Endodermal cell (in vitro differentiated cells): ENCODE results near the gene GNAI2. TPM values are rescaled to one million over a fixed set of nuclear protein-coding genes. Genes with fewer than 3 reads are reported as not detected.

ENCODE experiments used
- DNase-seq: peaks from one replicate; pipeline ENCODE4 v3.0.0-alpha.2; 2017
- H3K27ac ChIP-seq: 2 replicates; pipeline ENCODE4 v1.5.1; 2013; ENCODE audit warnings: mild to moderate bottlenecking, low read depth, low read length, moderate library complexity
- H3K27me3 ChIP-seq: 2 replicates; pipeline ENCODE4 v1.6.1; 2013; ENCODE audit warnings: mild to moderate bottlenecking, low read length, moderate library complexity; ENCODE audit not compliant: insufficient read depth, control insufficient read depth, poor library complexity, severe bottlenecking
- H3K36me3 ChIP-seq: 2 replicates; pipeline ENCODE4 v1.7.0; 2013; ENCODE audit warnings: mild to moderate bottlenecking, low read length, moderate library complexity; ENCODE audit not compliant: control insufficient read depth, insufficient read depth
- H3K4me1 ChIP-seq: one replicate; pipeline ENCODE4 v1.7.0; 2013; ENCODE audit warnings: low read length; ENCODE audit not compliant: control insufficient read depth, insufficient read depth
- H3K4me3 ChIP-seq: 2 replicates; pipeline ENCODE4 v1.5.1; 2013; ENCODE audit warnings: mild to moderate bottlenecking, low read length, moderate library complexity
- H3K9ac ChIP-seq: 2 replicates; pipeline ENCODE4 v1.6.1; 2013; ENCODE audit warnings: mild to moderate bottlenecking, low read length, moderate library complexity; ENCODE audit not compliant: poor library complexity, severe bottlenecking; ENCODE audit errors: extremely low read depth
- H3K9me3 ChIP-seq: 2 replicates; pipeline ENCODE4 v1.6.1; 2013; ENCODE audit warnings: mild to moderate bottlenecking, low read length, moderate library complexity; ENCODE audit not compliant: control insufficient read depth
- H3K27ac Mint-ChIP-seq: 2 replicates; pipeline ENCODE4 v1.8.0; 2020; ENCODE audit warnings: mixed read lengths
- H3K27me3 Mint-ChIP-seq: 2 replicates; pipeline ENCODE4 v1.8.0; 2021; ENCODE audit warnings: mild to moderate bottlenecking, mixed read lengths; ENCODE audit not compliant: insufficient read depth
- H3K36me3 Mint-ChIP-seq: 2 replicates; pipeline ENCODE4 v1.8.0; 2020; ENCODE audit warnings: low read depth, mixed read lengths
- H3K4me1 Mint-ChIP-seq: 2 replicates; pipeline ENCODE4 v1.8.0; 2020; ENCODE audit warnings: mixed read lengths
- H3K4me3 Mint-ChIP-seq: 2 replicates; pipeline ENCODE4 v1.8.0; 2020; ENCODE audit warnings: mild to moderate bottlenecking, moderate library complexity, mixed read lengths
- H3K9me3 Mint-ChIP-seq: 2 replicates; pipeline ENCODE4 v1.8.0; 2020; ENCODE audit warnings: mild to moderate bottlenecking, mixed read lengths
- WGBS, 2 experiments: methylation state at CpG; one replicate each; pipeline versions ENCODE4 v1.1.5 to v1.1.7; 2013; ENCODE audit warnings: missing lambda C conversion rate in 2 of 2, mixed read lengths in 1 of 2; ENCODE audit not compliant: insufficient coverage in 1 of 2, insufficient read length in 1 of 2; 5-methylcytosine and 5-hydroxymethylcytosine counted together
- total RNA-seq, 2 donors: library from RNA; stranded (reverse); fragmentation: NEBNext Ultra II Directional in 1 of 2; extraction: Animal tissue kit (Norgen Biotek cat#: 25700) in 1 of 2; gene quantifications; 2 replicates in 1 of 2; 3 replicates in 1 of 2; pipeline ENCODE4 v1.2.1, GENCODE V29; 2021
- TF ChIP-seq, protein P1 (sequence below): fragments of 200-600 bp; sonication (generic); conservative IDR thresholded peaks from 2 replicates; pipeline ENCODE4 v1.5.0; 2021; ENCODE audit warnings: antibody characterized with exemption, mild to moderate bottlenecking

GNAI2 gene
- total RNA-seq, 2 donors from 2014 or later: 243 to 278 TPM

DNA sequence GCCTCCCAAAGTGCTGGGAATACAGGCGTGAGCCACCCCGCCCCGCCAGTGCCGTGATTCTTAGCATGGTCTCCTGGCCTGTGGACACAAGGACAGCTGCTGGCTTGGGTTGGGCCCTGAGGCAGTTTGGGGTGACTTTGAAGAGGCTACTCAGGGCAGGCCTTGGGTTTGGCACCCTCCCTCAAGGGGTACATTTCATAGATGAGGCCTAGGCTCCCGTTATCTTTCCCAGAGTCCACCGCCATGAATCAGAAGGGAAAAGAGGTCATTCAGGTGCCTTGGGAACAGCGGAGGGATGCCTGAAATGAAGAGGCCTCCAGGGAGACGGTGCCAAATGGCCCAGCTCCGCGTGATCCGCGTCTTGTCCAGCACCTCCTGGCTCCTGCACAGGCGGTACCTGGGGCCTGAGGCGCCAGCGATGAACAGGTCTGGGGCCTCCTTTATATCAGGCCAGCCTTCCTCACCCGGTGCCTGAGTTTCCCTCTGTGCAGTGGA, 9.3 kb downstream of the GNAI2 start:
- Histone ChIP-seq H3K27me3 (no peaks in the 10 kb centered on the region), H3K4me1 (peaks cover 28% of the 10 kb centered on the region), H3K9ac (peak overlapping the region; percentile 42), H3K9me3 (no peaks in the 10 kb centered on the region), H3K4me3 (peak overlapping the region; percentile 18), H3K36me3 (peaks cover 33% of the 10 kb centered on the region), H3K27ac (peak overlapping the region; percentile 87)
- 89 to 90% methylated on average over 13 to 16 of the region's 16 CpGs for WGBS, 2 experiments
- H3K4me1 Mint-ChIP-seq: peaks cover 36% of the 10 kb centered on the region
- TF ChIP-seq, protein P1, sequence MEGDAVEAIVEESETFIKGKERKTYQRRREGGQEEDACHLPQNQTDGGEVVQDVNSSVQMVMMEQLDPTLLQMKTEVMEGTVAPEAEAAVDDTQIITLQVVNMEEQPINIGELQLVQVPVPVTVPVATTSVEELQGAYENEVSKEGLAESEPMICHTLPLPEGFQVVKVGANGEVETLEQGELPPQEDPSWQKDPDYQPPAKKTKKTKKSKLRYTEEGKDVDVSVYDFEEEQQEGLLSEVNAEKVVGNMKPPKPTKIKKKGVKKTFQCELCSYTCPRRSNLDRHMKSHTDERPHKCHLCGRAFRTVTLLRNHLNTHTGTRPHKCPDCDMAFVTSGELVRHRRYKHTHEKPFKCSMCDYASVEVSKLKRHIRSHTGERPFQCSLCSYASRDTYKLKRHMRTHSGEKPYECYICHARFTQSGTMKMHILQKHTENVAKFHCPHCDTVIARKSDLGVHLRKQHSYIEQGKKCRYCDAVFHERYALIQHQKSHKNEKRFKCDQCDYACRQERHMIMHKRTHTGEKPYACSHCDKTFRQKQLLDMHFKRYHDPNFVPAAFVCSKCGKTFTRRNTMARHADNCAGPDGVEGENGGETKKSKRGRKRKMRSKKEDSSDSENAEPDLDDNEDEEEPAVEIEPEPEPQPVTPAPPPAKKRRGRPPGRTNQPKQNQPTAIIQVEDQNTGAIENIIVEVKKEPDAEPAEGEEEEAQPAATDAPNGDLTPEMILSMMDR: no peak
- peak overlapping the region; percentile 95 for H3K27ac Mint-ChIP-seq
- no peaks in the 10 kb centered on the region for H3K9me3 Mint-ChIP-seq
- peak overlapping the region; percentile 20 for H3K4me3 Mint-ChIP-seq
- no peak for DNase-seq
- peaks cover 19% of the 10 kb centered on the region for H3K36me3 Mint-ChIP-seq
- H3K27me3 Mint-ChIP-seq: no peaks in the 10 kb centered on the region

DNA sequence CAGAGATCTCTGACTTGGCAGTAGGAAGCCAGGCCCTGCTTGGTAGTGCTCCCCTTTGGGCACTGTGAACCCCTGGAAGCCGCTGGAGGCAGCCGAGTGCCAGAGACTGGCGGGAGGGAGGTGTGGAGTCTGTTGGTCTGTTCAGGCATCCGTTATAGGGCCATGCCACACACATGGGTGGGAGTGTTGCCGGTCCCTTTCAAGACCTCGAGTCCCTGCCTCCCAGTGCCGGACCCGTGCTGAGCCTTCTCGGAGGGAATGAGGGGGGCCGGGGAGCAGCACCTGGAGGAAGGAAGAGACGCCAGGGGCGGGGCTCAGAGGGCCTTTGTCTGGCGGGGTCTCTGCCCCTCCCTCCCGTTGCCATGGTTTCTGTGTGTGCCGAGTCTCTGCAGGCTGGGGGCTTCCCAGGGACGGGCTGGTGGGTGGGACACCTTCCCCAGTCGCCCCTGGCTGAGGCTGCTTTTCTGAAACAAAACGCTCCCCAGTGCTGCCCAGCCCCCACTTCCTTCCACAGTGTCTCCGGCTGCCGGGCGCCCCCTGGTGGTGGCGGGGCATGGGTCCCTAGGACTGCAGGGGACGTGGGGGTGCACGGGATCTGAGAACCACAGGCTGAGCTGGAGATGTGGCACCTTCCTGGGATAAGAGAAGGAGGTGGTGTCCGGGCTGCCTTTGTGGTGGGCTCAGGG, 10.0 kb downstream of the GNAI2 start:
- peaks cover 23% of the 10 kb centered on the region for H3K36me3 Mint-ChIP-seq

DNA sequence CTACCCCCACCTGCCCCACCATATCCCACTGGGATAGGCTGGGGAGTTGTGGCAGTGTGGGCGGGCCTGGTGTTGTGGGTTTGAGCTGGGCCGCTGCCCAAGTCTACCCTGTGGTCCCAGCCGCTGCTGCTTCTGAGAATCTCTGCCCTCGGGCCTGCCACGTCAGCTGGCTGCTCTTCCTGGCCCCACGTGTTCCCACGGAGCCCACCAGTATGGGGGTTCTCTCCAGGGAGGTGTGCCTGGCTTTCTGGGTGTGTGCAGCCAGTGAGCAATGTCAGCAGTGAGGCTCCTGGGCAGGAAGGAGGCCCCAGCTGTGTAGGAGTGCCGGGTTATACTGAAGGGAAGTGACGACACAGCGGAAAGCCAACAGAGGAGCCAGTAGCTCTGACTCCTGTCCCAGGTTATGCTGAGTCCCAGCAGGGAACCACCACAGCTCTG, 10.5 kb downstream of the GNAI2 start:
- peak overlapping the region; percentile 87 for H3K27ac ChIP-seq
- Mint-ChIP-seq H3K4me1 (peaks cover 29% of the 10 kb centered on the region), H3K27ac (peak overlapping the region; percentile 95), H3K27me3 (no peaks in the 10 kb centered on the region), H3K36me3 (peaks cover 27% of the 10 kb centered on the region), H3K9me3 (no peaks in the 10 kb centered on the region), H3K4me3 (peak overlapping the region; percentile 12)
- H3K4me3 ChIP-seq: no peak overlapping the region
- H3K36me3 ChIP-seq: peaks cover 36% of the 10 kb centered on the region
- peaks cover 19% of the 10 kb centered on the region for H3K4me1 ChIP-seq
- H3K9ac ChIP-seq: peak overlapping the region; percentile 53
- TF ChIP-seq, protein P1: no peak
- no peaks in the 10 kb centered on the region for H3K27me3 ChIP-seq
- H3K9me3 ChIP-seq: no peaks in the 10 kb centered on the region
- DNase-seq: peak; percentile 87
- 30 to 48% methylated on average over 2 to 10 of the region's 10 CpGs for WGBS, 2 experiments

More for the DNA sequence above, 10.0 kb downstream of the GNAI2 start:
- TF ChIP-seq, protein P1: peak; percentile 100
- H3K27ac ChIP-seq: peak overlapping the region; percentile 87
- no peaks in the 10 kb centered on the region for H3K9me3 Mint-ChIP-seq
- H3K4me1 Mint-ChIP-seq: peaks cover 35% of the 10 kb centered on the region
- H3K27me3 ChIP-seq: no peaks in the 10 kb centered on the region
- peak overlapping the region; percentile 18 for H3K4me3 ChIP-seq
- peak overlapping the region; percentile 95 for H3K27ac Mint-ChIP-seq
- H3K4me1 ChIP-seq: peaks cover 25% of the 10 kb centered on the region
- peak overlapping the region; percentile 53 for H3K9ac ChIP-seq
- peak overlapping the region; percentile 20 for H3K4me3 Mint-ChIP-seq
- peaks cover 32% of the 10 kb centered on the region for H3K36me3 ChIP-seq
- 9 to 12% methylated on average over 15 to 25 of the region's 25 CpGs for WGBS, 2 experiments
- H3K9me3 ChIP-seq: no peaks in the 10 kb centered on the region
- no peaks in the 10 kb centered on the region for H3K27me3 Mint-ChIP-seq
- DNase-seq: peak; percentile 99
